Fibroblast of gingiva (primary cell): Measurements from ENCODE around the gene LMO7.
"Not testable (repeated sequence)": the region's sequence is repeated elsewhere in the genome, so short reads cannot be mapped to it uniquely, and the experiment has no call there.

ENCODE experiments used
- DNase-seq: peaks from one replicate; pipeline ENCODE4 v3.0.0-alpha.2; 2011; ENCODE audit warnings: low read depth

LMO7 gene

DNA sequence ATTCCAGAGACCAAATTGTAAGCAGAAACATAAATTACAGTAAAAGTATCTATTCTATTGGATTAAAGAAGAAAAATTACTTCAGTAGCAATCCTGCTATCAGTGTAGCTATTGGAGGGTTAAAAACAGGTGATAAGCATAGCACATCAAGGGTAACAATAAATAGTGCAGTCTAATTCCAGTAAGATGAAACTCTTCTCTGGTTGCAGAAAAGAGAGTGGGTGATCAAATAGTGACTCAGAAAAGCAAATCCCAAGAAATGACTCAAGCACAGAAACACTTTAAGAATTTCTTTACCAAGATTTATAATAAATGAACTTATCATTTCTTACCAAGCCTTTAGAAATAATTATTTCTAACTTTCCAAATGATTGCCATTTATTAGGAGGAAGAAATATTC lies 135.7 kb downstream of the LMO7 start:
- peak; percentile 54 for DNase-seq

DNA sequence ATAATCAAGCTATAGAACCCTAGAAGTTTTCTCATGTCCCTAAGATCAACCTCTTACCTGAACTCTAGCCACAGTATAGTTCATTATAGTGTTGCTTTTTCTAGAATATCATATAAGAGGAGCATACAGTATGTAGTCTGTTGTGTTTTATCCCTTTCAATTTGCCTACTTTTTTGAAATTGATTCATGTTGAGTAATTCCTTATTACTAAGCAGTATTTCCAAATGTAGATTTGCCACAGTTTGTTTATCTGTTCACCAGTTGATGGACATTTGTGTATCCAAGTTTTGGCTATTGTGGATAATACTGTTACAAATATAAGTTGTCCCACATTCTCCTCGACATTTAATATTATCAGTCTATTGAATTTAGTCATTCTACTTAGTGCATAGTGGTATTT lies 138.0 kb downstream of the LMO7 start:
- no peak for DNase-seq

- DNase-seq = no peak
These were observed 140.4 kb downstream of the LMO7 start for GRCh38 chr13:75776550-75776949.

GRCh38 chr13:75779393-75779792 lies 143.3 kb downstream of the LMO7 start:
- DNase-seq = no peak

DNA sequence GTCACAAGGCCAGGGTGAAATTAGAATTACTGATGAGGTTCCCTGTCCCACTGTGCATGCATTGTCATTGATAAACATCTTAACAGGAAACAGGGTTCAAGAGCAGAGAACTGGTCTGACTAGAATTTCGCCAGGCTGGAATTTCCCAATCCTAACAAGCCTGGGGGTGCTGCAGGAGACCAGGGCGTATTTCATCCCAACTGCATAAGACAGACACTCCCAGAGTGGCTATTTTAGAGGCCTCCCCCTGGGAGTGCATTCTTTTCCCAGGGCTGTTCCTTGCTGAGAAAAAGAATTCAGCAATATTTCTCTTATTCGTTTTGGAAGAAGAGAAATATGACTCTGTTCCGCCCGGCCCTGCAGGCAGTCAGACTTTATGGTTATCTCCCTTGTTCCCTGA lies 144.0 kb downstream of the LMO7 start:
- not testable (repeated sequence) for DNase-seq

DNA sequence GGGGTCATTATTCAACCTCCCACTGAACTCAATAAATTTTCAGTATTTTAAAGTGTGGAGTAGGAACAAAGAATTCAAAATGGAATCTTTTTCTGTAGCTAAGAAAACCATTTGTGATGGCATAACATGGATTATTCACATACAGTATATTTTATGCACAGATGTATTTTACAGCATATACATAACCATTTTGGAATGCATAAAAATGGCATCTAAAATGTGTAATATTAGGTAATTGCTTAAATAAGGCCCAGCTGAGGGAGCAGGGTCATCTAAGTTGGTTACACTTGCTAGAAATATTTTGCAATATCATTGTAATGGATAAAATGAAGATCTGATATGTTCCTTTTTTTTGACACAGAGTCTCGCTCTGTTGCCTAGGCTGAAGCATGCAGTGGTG lies 146.9 kb downstream of the LMO7 start:
- no peak for DNase-seq

DNA sequence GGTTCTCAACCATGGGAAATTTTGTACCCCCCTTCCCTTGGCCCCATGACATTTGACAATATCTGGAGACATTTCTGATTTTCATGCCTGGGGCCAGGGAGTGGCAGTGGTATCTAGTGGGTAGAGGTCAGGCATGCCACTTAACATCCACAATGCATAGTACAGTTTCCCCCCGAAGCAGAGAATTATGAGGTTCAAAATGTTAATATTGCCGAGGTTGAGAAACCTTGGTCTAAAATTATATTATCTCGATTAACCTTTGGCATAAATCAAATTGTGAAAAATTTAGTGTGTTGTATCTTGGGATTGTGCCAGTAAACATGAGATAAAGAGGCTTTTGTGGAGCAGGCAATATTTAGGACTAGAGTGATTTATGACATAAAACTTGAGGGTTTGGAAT lies 147.9 kb downstream of the LMO7 start:
- no peak for DNase-seq

DNA sequence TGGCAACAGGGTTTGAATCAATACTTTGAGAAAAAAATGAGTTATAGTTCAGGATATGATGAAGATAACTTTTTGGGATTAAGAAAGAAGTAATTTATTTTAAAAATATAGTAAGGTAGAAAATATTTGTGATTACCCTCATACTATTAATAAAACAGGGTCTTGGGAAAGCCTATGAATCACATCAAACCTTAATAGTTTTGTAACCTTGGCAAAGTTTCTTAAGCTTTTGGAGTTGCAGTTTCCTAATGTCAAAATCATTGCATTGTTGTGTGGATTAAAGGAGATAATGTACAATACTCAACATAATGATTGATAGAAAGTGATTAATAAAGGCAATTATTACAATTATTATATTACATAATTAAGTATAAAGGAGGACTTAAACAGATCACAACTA lies 149.0 kb downstream of the LMO7 start:
- peak; percentile 65 for DNase-seq

- peak; percentile 30 for DNase-seq
These were observed 151.3 kb downstream of the LMO7 start for GRCh38 chr13:75787249-75787928.

- DNase-seq = peak; percentile 93
These were observed 152.4 kb downstream of the LMO7 start for GRCh38 chr13:75788481-75788981.

GRCh38 chr13:75789451-75790197 lies 153.5 kb downstream of the LMO7 start:
- no peak for DNase-seq

DNA sequence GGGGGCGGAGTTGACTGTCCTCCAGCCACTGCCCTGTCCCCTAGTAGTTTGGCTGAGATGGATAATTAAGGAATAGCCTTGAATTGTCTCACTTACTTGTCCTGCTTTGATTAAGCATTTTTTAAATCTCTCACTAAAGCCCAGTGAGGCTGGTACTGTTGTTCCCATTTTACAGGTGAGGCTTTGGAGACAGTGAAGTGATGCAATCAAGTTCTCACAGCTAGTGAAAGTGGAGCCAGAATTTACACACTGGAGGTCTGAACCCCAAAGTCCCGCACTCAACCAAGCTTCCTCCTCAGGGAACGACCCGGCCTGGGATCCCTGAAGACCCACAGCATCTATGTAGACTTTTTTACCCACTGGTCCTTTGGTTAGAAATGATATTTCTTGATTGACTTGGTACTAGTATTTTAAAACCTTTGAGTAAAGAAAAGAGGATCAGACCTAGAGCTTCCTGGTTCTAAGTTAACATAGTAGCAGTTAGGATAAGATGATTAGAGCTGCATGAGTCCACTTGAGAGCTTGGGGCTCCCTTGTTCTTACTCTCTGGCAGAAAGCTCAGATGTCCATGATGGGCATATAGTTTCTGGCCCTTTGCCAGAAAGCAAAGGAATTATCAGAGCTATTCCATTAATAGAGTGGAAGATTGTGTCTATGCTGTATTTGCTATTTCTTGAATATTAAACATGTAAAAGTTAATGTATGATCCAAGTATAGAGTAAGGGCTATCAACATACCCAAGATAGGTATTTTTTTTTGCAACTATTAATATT lies 154.3 kb downstream of the LMO7 start:
- no peak for DNase-seq

DNA sequence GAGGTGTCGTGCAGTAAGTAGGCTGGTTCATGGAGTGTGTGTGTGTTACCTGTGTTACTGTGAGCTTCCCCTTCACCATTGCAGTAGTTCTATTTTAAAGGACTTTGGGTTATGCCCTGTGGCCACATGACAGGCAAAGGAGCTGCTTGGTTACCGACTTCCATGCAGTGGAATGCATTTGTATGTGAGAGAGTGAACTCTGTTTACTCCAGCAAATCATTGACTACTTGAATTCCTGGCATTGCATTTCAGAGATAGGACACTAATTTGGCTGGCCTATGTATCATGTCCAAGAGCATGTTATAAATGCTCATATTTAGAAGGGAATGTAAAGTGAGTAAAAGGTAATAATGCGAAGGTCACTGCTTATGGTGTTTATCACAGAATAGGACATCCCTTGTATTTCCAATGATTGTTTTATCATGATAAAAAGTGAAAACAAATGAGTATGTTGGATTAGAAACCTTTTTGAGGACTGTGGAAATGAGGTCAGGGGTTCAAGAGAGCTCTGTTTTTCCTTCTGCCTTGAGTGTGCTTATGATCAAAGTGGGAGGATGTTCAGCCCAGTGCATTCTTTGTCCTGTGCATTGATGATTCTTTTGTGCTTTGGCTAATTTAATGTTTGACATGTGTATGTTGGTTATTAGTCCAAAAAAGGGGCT lies 156.5 kb downstream of the LMO7 start:
- peak; percentile 26 for DNase-seq

DNA sequence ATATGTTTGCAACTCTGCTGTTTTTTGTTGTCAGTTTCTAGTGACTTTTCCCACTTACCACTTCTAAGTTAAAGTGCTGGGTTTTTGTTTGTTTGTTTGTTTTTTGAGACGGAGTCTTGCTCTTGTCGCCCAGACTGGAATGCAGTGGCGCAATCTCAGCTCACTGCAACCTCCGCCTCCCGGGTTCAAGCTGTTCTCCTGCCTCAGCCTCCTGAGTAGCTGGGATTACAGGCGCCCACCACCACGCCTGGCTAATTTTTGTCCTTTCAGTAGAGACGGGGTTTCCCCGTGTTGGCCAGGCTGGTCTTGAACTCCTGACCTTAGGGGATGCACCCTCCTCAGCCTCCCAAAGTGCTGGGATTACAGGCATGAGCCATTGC lies 157.0 kb downstream of the LMO7 start:
- not testable (repeated sequence) for DNase-seq

DNA sequence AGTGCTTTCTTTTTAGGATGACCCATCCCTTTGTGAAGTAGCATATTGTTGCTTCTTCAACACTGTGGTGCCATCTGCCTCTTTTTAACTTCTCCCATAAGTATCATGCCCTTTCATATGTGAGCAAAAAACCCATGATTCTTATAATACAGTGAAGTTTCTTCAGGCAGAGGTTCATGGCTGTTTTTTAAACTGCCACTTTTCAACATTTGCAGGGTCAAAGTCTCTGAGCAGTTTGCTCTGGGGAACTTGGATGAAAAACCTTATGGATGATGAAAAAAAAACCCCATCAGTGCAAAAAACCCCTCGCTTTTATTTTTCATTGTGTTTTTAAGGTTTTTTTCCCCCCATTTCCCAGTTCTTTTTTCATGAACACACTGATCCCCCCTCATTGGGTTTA lies 158.5 kb downstream of the LMO7 start:
- no peak for DNase-seq

GRCh38 chr13:75795274-75795673 lies 159.1 kb downstream of the LMO7 start:
- DNase-seq = no peak

- no peak for DNase-seq
These were observed 160.7 kb downstream of the LMO7 start for GRCh38 chr13:75796825-75797224.

- peak; percentile 60 for DNase-seq
These were observed 161.1 kb downstream of the LMO7 start for GRCh38 chr13:75797239-75797638.

- DNase-seq = no peak
These were observed 161.6 kb downstream of the LMO7 start for GRCh38 chr13:75797719-75798118.

DNA sequence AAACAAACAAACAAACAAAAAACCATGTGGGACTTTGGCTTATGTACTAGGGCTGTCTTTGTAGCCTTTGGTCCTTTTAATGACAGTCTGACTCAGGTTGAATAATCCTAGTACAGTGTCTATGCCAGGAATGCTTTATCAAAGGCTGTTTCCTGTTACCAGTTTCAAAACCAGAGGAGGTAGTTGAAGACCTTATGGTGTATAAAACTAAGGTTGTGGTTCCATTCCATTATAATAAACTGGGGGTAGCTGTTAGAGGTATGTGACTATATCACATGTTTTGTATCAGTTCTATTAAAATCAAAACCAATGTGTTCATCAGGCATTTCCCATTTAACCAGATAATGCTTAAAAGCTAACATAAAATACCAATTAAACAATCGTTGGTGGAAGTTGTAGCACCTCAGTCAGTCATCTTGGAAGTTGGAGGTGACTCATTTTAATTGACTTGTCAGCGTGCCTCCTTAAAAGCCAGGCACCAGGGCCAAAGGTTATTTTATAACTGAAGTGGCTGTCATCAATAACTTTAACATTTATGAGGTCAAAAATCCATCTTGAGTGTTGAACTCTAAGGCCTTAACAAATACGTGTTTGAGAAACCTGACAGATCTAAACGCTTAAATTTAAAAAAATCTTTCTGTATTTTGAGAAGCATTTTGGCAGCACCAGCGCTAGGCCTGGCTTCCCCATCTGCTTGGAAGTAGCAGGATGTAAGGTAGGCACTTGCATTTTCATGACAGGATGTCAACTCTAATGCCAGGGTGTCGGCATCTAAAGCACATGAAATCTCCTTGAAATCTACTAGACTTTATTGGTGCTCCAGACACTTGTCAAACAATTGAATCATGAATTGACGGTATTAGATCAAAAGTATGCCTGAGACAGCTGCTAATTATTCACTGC lies 162.5 kb downstream of the LMO7 start:
- DNase-seq = no peak

GRCh38 chr13:75800545-75800944 lies 164.4 kb downstream of the LMO7 start:
- DNase-seq = peak; percentile 16
